Mammary epithelial cell (primary cell): ENCODE data around the gene COPB2.

Experiments
- CTCF ChIP-seq, 2 donors: IDR thresholded peaks in 1 of 2; conservative IDR thresholded peaks in 1 of 2; 2 replicates each; pipeline ENCODE4 v1.5.1; 2011 to 2012; ENCODE audit warnings: inconsistent platforms in 2 of 2, low read length in 2 of 2, mild to moderate bottlenecking in 2 of 2, control low read depth in 1 of 2, low read depth in 1 of 2; ENCODE audit not compliant: insufficient read depth in 1 of 2; ENCODE audit errors: extremely low read depth in 1 of 2
- EZH2 ChIP-seq: IDR thresholded peaks from 2 replicates; pipeline ENCODE4 v1.6.1; 2012; ENCODE audit warnings: low read length, inconsistent platforms, borderline replicate concordance

DNA sequence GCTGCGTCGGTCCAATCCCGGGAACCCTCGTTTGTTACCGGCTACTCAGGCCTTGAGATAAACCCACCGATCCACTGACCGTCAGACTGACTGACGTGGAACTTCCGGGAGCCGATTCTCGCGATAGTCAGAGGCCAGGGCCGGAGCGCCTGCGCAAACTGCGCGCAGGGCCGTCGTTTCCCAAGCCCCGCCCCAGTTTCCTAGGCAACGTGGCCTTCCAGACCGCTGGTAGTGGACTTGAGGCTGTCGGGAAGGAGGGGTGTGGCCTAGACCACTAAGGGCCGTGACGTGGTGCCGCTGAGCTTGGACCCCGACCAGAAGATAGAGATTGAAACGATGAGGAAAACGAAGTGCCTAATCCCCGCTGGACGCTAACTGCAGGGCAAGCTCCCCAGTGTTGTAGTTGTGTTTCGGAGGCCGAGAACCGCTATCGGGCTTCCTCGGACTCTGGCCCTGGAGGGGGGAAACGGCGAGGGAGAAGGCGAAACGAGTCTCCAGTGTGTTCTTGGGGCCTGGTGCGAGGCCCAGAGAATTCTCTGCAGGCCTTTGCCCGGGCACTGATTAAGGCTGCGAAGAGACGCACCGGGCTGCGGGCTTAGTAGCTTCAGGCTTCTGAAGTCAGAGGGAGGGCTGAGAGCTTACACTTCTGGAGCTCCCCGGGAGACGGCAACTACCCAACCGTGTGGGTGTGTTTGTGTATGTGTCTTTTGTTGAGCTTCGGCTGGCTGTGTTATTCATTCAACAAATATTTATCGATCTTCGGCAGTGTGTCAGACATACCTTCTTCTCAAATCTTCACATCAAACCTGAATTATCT lies at the start of gene COPB2:
- TF ChIP-seq CTCF (conservative IDR thresholded peaks at IDR 0.05 in 1 of 2, IDR thresholded peaks at IDR 0.05 in 1 of 2; ENCODE audit: extremely low read depth in 1 of 2, insufficient read depth in 1 of 2, low read depth in 1 of 2, low read length in 2 of 2), result no peak
- no peak for TF ChIP-seq EZH2
